GM21737 (cell line): ENCODE data around the gene ADGRV1.
"Not testable (repeated sequence)": the region's sequence is repeated elsewhere in the genome, so short reads cannot be mapped to it uniquely, and the experiment has no call there.

Experiments used
- ATAC-seq: cut with Tn5 transposase; IDR thresholded peaks from one replicate; pipeline ENCODE4 v1.9.1; 2021; ENCODE audit warnings: mild to moderate bottlenecking, moderate library complexity; ENCODE audit not compliant: unreplicated experiment

Gene ADGRV1

GRCh38 chr5:90981821-90982220, 423.2 kb downstream of the ADGRV1 start:
- no peak for ATAC-seq

GRCh38 chr5:90982576-90982975, 424.0 kb downstream of the ADGRV1 start:
- no peak for ATAC-seq

- no peak for ATAC-seq
Observed at GRCh38 chr5:90983148-90983547, 424.6 kb downstream of the ADGRV1 start.

- ATAC-seq, result no peak
Observed at GRCh38 chr5:90983711-90984124, 425.1 kb downstream of the ADGRV1 start.

GRCh38 chr5:90985341-90985740, 426.7 kb downstream of the ADGRV1 start:
- ATAC-seq, result no peak

GRCh38 chr5:90987726-90988125, 429.1 kb downstream of the ADGRV1 start:
- no peak for ATAC-seq

- ATAC-seq, result no peak
Observed at GRCh38 chr5:90991201-90991600, 432.6 kb downstream of the ADGRV1 start.

GRCh38 chr5:90994796-90995195, 436.2 kb downstream of the ADGRV1 start:
- ATAC-seq, result no peak

GRCh38 chr5:90996089-90996488, 437.5 kb downstream of the ADGRV1 start:
- ATAC-seq, result no peak

- ATAC-seq, result no peak
Observed at GRCh38 chr5:90997082-90997481, 438.5 kb downstream of the ADGRV1 start.

- no peak for ATAC-seq
Observed at GRCh38 chr5:91000743-91001142, 442.1 kb downstream of the ADGRV1 start.

GRCh38 chr5:91006713-91007112, 448.1 kb downstream of the ADGRV1 start:
- ATAC-seq, result no peak

GRCh38 chr5:91007251-91007650, 448.7 kb downstream of the ADGRV1 start:
- ATAC-seq, result no peak

- ATAC-seq, result no peak
Observed at GRCh38 chr5:91007780-91008402, 449.3 kb downstream of the ADGRV1 start.

- no peak for ATAC-seq
Observed at GRCh38 chr5:91010090-91010489, 451.5 kb downstream of the ADGRV1 start.

GRCh38 chr5:91011029-91011428, 452.4 kb downstream of the ADGRV1 start:
- no peak for ATAC-seq

GRCh38 chr5:91012867-91013266, 454.3 kb downstream of the ADGRV1 start:
- not testable (repeated sequence) for ATAC-seq

- no peak for ATAC-seq
Observed at GRCh38 chr5:91016322-91016721, 457.7 kb downstream of the ADGRV1 start.

- no peak for ATAC-seq
Observed at GRCh38 chr5:91016954-91017700, 458.5 kb downstream of the ADGRV1 start.

GRCh38 chr5:91018200-91018599, 459.6 kb downstream of the ADGRV1 start:
- ATAC-seq, result no peak

- ATAC-seq, result no peak
Observed at GRCh38 chr5:91018712-91019371, 460.2 kb downstream of the ADGRV1 start.
